SH-SY5Y (cell line): ENCODE measurements around the gene RNF182.

Experiments used
- GATA2 ChIP-seq: IDR thresholded peaks from 2 replicates; pipeline ENCODE4 v1.6.1; 2011; ENCODE audit warnings: mild to moderate bottlenecking, low read depth, low read length
- GATA3 ChIP-seq: IDR thresholded peaks from 2 replicates; pipeline ENCODE4 v1.6.1; 2011; ENCODE audit warnings: low read depth, mild to moderate bottlenecking, low read length, moderate library complexity

DNA sequence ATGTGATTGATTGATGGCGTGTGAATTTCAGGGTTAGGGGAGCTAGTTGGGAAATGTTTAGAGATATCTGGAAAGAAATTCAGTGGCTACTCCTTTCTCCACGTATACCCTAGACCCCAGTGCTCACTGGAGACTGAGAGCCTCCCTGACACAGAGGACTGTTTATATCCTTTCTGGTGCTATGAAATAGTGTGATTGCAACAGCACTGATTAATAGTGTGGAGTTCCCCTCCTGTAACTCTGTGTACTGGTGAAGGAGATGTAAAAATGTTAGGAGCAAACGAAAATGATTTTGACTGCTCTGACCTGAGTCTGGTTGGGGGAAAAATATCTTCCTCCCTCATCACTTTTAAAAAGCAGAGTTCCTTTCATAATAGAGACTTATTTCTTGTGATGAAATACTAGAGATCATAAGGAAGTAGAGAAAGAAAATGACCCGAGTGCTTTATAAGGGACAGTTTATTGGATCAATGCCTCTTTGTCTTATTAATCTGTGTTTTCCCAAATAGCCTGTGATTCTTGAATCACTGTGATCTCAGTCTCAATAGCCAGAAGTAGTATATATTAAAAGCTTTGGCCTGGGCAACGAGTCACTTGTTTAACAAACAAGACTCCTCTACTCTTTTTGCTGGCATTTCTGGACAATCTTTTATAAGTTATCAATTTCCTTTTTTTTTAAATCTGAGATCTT is 92.3 kb downstream of the RNF182 start:
- no peak for TF ChIP-seq GATA3
- no peak for TF ChIP-seq GATA2
